GM19099 (cell line): ENCODE measurements around the gene RELN.

Source experiments
- POLR2A ChIP-seq: IDR thresholded peaks from 3 replicates; pipeline ENCODE4 v1.6.1; 2011; ENCODE audit warnings: low read depth; ENCODE audit not compliant: insufficient read length; ENCODE audit errors: extremely low read depth

Gene RELN

DNA sequence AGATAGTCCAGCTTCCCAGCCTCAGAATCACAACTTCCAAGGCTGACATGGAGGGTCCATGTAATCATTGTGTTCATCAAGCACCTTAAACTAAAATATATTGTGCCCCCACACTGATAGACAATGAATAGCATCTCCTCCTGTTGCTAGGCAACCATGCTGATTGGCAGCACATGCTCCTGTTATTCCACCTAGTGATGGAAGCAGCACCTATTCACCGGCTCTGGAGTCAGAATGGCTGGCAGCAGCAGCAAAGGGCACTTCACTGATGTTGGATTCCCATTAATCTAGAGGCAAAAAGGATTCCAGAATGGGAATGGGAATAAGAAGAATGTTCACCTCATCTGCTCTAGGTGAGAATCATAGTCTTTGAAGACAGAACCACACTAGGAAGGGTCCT is 55.0 kb downstream of the RELN start:
- no peak for TF ChIP-seq POLR2A

- TF ChIP-seq POLR2A: no peak
Observed at GRCh38 chr7:103932389-103932788, 57.1 kb downstream of the RELN start.

DNA sequence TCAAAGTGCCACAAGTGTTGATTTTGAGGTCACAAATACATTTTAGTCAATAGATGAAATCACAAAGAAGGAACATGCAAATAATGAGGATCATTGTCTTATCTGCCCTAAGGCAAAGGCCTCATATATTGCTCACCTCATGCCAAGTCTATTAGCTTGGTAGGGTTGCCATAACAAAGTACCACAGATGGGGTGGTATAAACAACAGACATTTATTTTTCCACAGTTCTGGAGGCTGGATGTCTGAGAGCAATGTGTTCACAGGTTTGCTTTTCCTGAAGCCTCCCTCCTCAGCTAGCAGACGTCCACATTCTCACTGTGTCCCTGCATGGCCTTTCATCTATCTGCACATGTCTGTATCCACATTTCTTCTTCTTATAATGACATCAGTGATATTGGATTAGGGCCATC is 59.6 kb downstream of the RELN start:
- no peak for TF ChIP-seq POLR2A

GRCh38 chr7:103928581-103928980 is 60.9 kb downstream of the RELN start:
- no peak for TF ChIP-seq POLR2A

GRCh38 chr7:103924184-103924583 is 65.3 kb downstream of the RELN start:
- TF ChIP-seq POLR2A: no peak

GRCh38 chr7:103922407-103922806 is 67.1 kb downstream of the RELN start:
- TF ChIP-seq POLR2A: no peak

DNA sequence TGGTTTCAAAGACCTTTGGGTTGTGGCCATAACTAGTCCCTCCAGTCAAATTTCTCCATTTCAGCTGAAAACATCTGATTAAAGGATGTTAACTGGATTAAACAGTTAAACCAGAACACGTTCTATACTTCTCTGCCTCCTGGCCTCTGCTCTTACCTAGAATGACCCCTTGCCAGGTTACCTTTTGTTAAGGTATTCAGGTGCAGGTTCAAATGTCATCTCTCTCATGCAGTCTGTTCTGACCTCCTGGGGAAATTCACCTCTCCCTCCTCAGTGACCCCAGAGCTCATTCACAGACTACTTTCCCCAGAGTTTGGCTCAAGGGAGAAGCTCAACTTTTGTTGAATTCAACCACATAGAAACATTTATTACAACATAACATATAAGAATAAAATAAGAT is 67.8 kb downstream of the RELN start:
- TF ChIP-seq POLR2A: no peak

DNA sequence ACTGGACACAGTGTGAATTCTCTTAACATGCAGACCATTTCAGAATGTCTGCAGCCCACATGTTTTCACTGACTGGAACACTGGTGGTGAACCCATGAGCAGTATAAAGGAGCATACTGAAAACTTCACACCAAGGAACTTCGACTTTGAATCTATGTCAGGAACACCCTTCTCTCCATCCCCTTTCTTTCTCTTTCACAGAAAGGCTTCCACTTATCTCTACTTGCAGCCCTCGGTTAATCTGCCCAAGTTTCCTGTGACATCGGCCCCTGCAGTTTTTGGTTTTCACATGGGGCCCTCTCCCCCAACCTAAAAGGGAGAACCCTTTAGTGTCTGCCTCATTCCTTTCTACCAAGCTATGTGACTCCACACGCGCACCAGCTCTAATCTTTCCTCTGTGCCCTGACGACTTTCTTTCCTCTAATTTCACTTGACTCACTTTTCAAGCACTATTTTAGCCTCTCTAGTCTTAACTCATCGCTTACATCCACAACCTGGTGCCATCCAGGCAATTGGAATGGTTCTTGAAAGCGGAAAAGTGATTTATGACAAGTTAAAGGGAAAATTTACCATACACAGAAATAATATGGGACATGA is 70.1 kb downstream of the RELN start:
- no peak for TF ChIP-seq POLR2A

GRCh38 chr7:103918631-103919271 is 70.7 kb downstream of the RELN start:
- no peak for TF ChIP-seq POLR2A

DNA sequence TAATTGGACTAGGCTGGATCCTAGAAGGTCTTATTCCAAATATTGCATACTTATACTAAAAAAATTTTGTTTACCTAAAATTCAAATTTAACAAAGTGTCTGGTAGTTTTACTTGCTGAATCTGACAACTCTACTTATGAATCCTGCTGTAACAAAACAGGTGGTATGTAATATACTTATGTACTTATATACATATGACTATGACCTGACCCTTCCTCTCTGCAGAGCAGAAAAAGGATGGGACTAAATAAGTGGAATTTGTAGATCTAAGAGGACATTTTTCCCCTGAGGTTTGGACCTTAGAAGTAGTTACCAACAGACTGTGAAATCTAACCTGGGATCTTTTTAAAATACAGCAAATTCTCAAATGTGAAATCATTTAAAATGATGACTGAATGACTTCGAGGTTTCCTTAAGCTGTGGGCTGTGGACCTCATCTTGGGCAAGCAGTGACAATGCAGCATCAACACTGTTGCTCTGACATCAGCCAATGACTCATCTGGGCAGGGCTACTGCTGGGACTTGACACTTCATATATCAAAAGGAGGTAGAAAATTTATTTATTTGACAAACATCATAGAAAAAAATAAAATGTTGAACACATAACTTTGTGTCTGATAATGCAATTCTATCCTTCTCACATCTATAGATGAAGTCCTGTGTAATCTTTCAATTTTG is 73.6 kb downstream of the RELN start:
- TF ChIP-seq POLR2A: no peak

DNA sequence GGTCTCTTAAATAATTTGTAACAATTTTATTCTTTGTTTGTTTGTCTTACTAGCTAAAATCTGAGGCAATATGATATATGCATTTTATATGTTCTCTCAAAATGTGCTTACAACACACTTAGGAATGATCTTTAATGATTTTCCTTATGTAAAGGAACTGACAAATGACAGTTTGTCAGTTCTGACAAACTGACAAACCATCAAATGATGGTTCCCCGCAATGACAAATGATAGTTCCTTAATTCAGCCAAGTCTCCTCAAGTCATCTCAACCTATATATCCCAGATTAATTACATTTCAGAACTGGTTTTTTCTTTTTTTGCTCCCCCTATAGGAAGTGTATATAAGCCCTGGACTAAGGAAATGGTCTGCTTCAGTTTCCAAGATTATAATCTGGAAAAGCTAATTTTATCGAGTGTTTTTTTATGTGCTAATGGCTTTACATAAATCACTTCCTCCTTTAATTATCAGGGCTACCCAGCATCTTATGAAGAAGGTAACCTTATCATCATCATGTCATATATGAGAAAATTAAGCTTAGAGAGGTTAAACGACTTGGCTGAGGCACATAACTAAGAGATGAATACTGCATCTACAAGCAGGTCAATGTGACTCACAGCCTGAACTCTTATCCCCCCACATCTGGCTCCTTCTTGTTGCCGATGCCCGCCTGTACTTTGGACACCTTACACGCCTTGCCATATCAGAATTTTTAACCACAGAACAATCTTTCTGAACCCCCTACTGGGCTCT is 75.1 kb downstream of the RELN start:
- TF ChIP-seq POLR2A: no peak

GRCh38 chr7:103912891-103913605 is 76.4 kb downstream of the RELN start:
- no peak for TF ChIP-seq POLR2A

DNA sequence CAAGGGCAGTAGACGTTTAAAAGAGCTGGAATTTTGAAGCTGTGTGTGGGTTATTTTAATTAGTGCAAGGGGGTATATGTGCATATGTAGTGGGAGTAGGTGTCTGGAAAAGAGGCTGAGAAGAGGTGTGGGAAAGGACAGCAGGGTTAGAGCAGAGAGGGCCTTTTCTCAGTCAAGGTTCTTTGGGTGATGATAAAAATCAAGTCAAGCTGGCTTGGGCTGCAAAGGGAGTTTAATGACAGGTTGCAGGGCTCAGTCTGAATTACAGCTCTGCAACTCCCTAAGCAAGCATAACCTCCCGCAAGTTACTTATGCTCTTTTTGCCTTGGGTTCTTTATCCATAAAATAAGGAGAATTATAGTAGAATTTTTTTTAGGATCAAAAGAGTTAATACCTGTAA is 83.5 kb downstream of the RELN start:
- TF ChIP-seq POLR2A: no peak

- TF ChIP-seq POLR2A: no peak
Observed at GRCh38 chr7:103902917-103903316, 86.5 kb downstream of the RELN start.
